ENCODE data around the gene HS3ST3A1. TPM values are rescaled to one million over a fixed set of nuclear protein-coding genes. Genes with fewer than 3 reads are reported as not detected.
"Not testable (repeated sequence)": the region's sequence is repeated elsewhere in the genome, so short reads cannot be mapped to it uniquely, and the experiment has no call there.

Gene HS3ST3A1
- total RNA-seq, 1 experiment from 2014 or later: 47.6 TPM

DNA sequence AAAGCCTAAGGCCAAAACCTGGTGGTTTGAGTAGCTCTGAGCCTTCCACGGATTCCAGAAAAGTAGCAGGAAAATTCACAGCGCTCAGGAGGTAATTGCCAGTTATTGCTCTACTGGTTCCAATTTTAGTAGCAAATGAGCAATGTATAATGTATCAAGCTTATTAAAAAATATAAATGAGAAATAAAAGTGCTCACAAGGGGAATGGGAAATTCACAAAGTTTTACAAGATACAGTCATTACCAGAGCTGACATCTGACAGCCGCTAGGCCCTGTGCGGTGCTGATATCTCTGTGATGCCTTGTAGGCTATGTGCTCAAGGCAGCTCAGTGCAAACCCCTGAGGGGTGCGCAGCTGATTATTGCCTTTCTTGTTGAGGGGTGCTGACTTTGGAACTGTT, 47.5 kb downstream of the HS3ST3A1 start:
- peaks cover 14% of the 10 kb centered on the region; the same call in 1 of the 2 replicates for H3K4me1 ChIP-seq (ENCODE audit: insufficient read depth, low read length)
- no peak overlapping the region for H3K4me3 ChIP-seq (ENCODE audit: low read length)
- H3K9me3 ChIP-seq (ENCODE audit: low read length): 0 out of 2 replicates have a peak, but pooled peaks cover 2% of the 10 kb centered on the region
- H4K20me1 ChIP-seq (ENCODE audit: low read length): no peaks in the 10 kb centered on the region
- DNase-seq: no peak
- no peak for ATAC-seq
- H3K36me3 ChIP-seq (ENCODE audit: low read depth, low read length): peaks cover 12% of the 10 kb centered on the region; the same call in 1 of the 2 replicates
- no peak overlapping the region for H3K9ac ChIP-seq (ENCODE audit: low read length)
- no peaks in the 10 kb centered on the region for H3F3A ChIP-seq (ENCODE audit: low read length, unreplicated experiment)
- no TSS peak for BruUV-seq (replicated peaks)
- intact Hi-C loops (cut with micrococcal nuclease): no loop called here
- no peak overlapping the region for H3K27ac ChIP-seq (ENCODE audit: low read length)
- POLR2A ChIA-PET (ENCODE audit: unreplicated experiment): no interaction called here
- TF ChIP-seq EZH2phosphoT487 (IDR thresholded peaks at IDR 0.05; ENCODE audit: borderline replicate concordance, low read length) (no peak), EZH2 (IDR thresholded peaks at IDR 0.05; ENCODE audit: low read length, unreplicated experiment) (no peak)
- TF ChIP-seq, protein P1, sequence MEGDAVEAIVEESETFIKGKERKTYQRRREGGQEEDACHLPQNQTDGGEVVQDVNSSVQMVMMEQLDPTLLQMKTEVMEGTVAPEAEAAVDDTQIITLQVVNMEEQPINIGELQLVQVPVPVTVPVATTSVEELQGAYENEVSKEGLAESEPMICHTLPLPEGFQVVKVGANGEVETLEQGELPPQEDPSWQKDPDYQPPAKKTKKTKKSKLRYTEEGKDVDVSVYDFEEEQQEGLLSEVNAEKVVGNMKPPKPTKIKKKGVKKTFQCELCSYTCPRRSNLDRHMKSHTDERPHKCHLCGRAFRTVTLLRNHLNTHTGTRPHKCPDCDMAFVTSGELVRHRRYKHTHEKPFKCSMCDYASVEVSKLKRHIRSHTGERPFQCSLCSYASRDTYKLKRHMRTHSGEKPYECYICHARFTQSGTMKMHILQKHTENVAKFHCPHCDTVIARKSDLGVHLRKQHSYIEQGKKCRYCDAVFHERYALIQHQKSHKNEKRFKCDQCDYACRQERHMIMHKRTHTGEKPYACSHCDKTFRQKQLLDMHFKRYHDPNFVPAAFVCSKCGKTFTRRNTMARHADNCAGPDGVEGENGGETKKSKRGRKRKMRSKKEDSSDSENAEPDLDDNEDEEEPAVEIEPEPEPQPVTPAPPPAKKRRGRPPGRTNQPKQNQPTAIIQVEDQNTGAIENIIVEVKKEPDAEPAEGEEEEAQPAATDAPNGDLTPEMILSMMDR (conservative IDR thresholded peaks at IDR 0.05; ENCODE audit: low read depth, low read length): no peak
- H3K4me2 ChIP-seq (ENCODE audit: low read length): no peak overlapping the region
- no peak overlapping the region for H2AFZ ChIP-seq (ENCODE audit: low read length)
- H3K27me3 ChIP-seq (ENCODE audit: low read length): no peaks in the 10 kb centered on the region
- no peaks in the 10 kb centered on the region for H3K9me2 ChIP-seq (replicated peaks; ENCODE audit: low read length)
- H3K79me2 ChIP-seq (ENCODE audit: low read length): peaks cover 7% of the 10 kb centered on the region
- CTCF ChIA-PET: no interaction called here

DNA sequence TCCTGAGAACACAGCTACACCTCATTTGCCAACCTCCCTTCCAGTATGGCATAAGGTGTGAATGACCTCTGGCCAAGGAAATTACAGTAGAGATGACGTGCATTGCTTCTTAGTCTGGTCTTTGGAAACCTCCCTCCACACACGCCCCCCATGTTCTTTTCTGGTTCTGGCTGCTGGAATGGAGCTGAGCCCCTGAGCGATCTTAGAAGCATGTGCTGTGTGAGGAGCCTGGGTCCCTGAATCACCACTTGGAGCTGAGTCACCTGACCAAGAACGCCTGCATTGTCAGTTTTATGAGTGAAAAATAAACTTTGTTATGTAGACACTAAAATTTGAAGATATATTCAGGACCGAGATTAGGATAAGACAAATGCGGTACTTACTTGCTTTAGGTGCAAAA, 51.4 kb downstream of the HS3ST3A1 start:
- H3K4me1 ChIP-seq (ENCODE audit: insufficient read depth, low read length): no peaks in the 10 kb centered on the region
- ATAC-seq (no peak), DNase-seq (peak; percentile 42)
- no peak overlapping the region for H3K27ac ChIP-seq (ENCODE audit: low read length)
- no peaks in the 10 kb centered on the region for H3F3A ChIP-seq (ENCODE audit: low read length, unreplicated experiment)
- H4K20me1 ChIP-seq (ENCODE audit: low read length): no peaks in the 10 kb centered on the region
- H3K4me3 ChIP-seq (ENCODE audit: low read length): no peak overlapping the region
- no peak for TF ChIP-seq EZH2phosphoT487 (IDR thresholded peaks at IDR 0.05; ENCODE audit: borderline replicate concordance, low read length)
- TF ChIP-seq, protein P1 (conservative IDR thresholded peaks at IDR 0.05; ENCODE audit: low read depth, low read length): no peak
- no peak for TF ChIP-seq EZH2 (IDR thresholded peaks at IDR 0.05; ENCODE audit: low read length, unreplicated experiment)
- BruUV-seq (replicated peaks): no TSS peak
- H3K36me3 ChIP-seq (ENCODE audit: low read depth, low read length): peaks cover 12% of the 10 kb centered on the region; the same call in 1 of the 2 replicates
- H3K79me2 ChIP-seq (ENCODE audit: low read length): no peaks in the 10 kb centered on the region
- ChIA-PET CTCF (no interaction called here), POLR2A (ENCODE audit: unreplicated experiment) (no interaction called here)
- H3K27me3 ChIP-seq (ENCODE audit: low read length): no peaks in the 10 kb centered on the region
- H2AFZ ChIP-seq (ENCODE audit: low read length): no peak overlapping the region
- no peaks in the 10 kb centered on the region for H3K9me2 ChIP-seq (replicated peaks; ENCODE audit: low read length)
- H3K9me3 ChIP-seq (ENCODE audit: low read length): 0 out of 2 replicates have a peak, but pooled peaks cover 2% of the 10 kb centered on the region
- H3K4me2 ChIP-seq (ENCODE audit: low read length): no peak overlapping the region
- no peak overlapping the region for H3K9ac ChIP-seq (ENCODE audit: low read length)
- intact Hi-C loops (cut with micrococcal nuclease): no loop called here

DNA sequence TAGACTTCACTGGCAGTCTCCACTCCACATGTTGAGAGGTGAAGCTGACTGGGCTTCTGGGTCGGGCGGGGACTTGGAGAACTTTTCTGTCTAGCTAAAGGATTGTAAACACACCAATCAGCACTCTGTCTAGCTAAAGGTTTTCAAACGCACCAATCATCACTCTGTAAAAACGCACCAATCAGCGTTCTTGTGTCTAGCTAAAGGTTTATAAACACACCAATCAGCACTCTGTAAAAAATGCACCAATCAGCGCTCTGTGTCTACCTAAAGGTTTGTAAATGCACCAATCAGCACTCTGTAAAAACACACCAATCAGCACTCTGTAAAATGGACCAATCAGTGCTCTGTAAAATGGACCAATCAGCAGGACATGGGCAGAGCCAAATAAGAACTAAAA, 53.2 kb downstream of the HS3ST3A1 start:
- H3K9ac ChIP-seq (ENCODE audit: low read length); BruUV-seq (replicated peaks); H3K27ac ChIP-seq (ENCODE audit: low read length); H3K9me2 ChIP-seq (replicated peaks; ENCODE audit: low read length); H3K27me3 ChIP-seq (ENCODE audit: low read length); H4K20me1 ChIP-seq (ENCODE audit: low read length); H2AFZ ChIP-seq (ENCODE audit: low read length); intact Hi-C loops (cut with micrococcal nuclease); DNase-seq; H3K4me2 ChIP-seq (ENCODE audit: low read length); H3K4me1 ChIP-seq (ENCODE audit: insufficient read depth, low read length); H3K79me2 ChIP-seq (ENCODE audit: low read length); CTCF ChIA-PET; H3F3A ChIP-seq (ENCODE audit: low read length, unreplicated experiment); ATAC-seq; POLR2A ChIA-PET (ENCODE audit: unreplicated experiment); H3K9me3 ChIP-seq (ENCODE audit: low read length); H3K4me3 ChIP-seq (ENCODE audit: low read length): not testable (repeated sequence)
- peaks cover 12% of the 10 kb centered on the region; the same call in 1 of the 2 replicates for H3K36me3 ChIP-seq (ENCODE audit: low read depth, low read length)

All from PC-3 (cell line).